H1 (cell line): Measurements from ENCODE around the gene SLC12A8. TPM values are rescaled to one million over a fixed set of nuclear protein-coding genes. Genes with fewer than 3 reads are reported as not detected.

Experiments used
- CTCF ChIA-PET: fragments of 300-600 bp; sonication (Branson Sonifier 250); formaldehyde crosslinking; loops from one replicate; lab custom pipeline; 2021; ENCODE audit not compliant: partially characterized antibody; lab: Charles Lee
- POLR2A ChIA-PET: fragments of 300-600 bp; sonication (Branson Sonifier 250); formaldehyde crosslinking; loops from one replicate; lab custom pipeline; 2021; ENCODE audit warnings: inconsistent platforms; ENCODE audit not compliant: partially characterized antibody; lab: Charles Lee
- DNase-seq, 2 experiments: peaks; one replicate each; pipeline versions ENCODE4 v3.0.0 to v3.0.0-alpha.2; 2010 to 2022; ENCODE audit warnings: low spot score in 2 of 2, low read depth in 1 of 2, mixed read lengths in 1 of 2
- FAIRE-seq: peaks from 2 replicates; lab custom pipeline; 2011; peaks lifted over from hg19 to GRCh38; lab: Jason Lieb, UNC
- H2AFZ ChIP-seq: 2 replicates; pipeline ENCODE4 v1.8.1; 2012; ENCODE audit warnings: low read length, inconsistent platforms
- H2AK5ac ChIP-seq: 2 replicates; pipeline ENCODE4 v1.6.1; 2013; ENCODE audit warnings: low read depth, low read length
- H2BK120ac ChIP-seq: replicated peaks from 2 replicates; pipeline ENCODE3; 2013; ENCODE audit warnings: low read depth, low read length, inconsistent platforms
- H2BK12ac ChIP-seq: 2 replicates; pipeline ENCODE4 v1.6.1; 2013; ENCODE audit warnings: low read depth, low read length
- H2BK15ac ChIP-seq: 2 replicates; pipeline ENCODE4 v1.6.1; 2013; ENCODE audit warnings: low read length
- H2BK20ac ChIP-seq: 2 replicates; pipeline ENCODE4 v1.6.1; 2013; ENCODE audit warnings: low read length
- H2BK5ac ChIP-seq: 2 replicates; pipeline ENCODE4 v1.6.1; 2013; ENCODE audit warnings: low read depth, low read length
- H3K14ac ChIP-seq: 2 replicates; pipeline ENCODE4 v1.6.1; 2013; ENCODE audit warnings: inconsistent platforms; ENCODE audit not compliant: insufficient read length
- H3K18ac ChIP-seq: 2 replicates; pipeline ENCODE4 v1.6.1; 2013; ENCODE audit warnings: low read length; ENCODE audit errors: extremely low read depth
- H3K23ac ChIP-seq: 2 replicates; pipeline ENCODE4 v1.6.1; 2013; ENCODE audit warnings: inconsistent platforms; ENCODE audit not compliant: insufficient read length
- H3K23me2 ChIP-seq: 2 replicates; pipeline ENCODE4 v1.6.1; 2013; ENCODE audit warnings: low read depth, low read length
- H3K27ac ChIP-seq: 2 replicates; pipeline ENCODE4 v1.6.1; 2011; ENCODE audit warnings: low read depth, low read length, inconsistent platforms
- H3K27me3 ChIP-seq, 4 experiments: replicated peaks in 1 of 4; 1 replicate in 1 of 4; 2 replicates in 3 of 4; pipeline versions ENCODE4 v1.6.1 to v1.8.1; 2011 to 2013; ENCODE audit warnings: low read length in 3 of 4, mild to moderate bottlenecking in 3 of 4, inconsistent platforms in 2 of 4, mixed read lengths in 2 of 4, moderate library complexity in 1 of 4; ENCODE audit not compliant: control insufficient read depth in 3 of 4, insufficient read depth in 3 of 4; ENCODE audit errors: extremely low read depth in 1 of 4
- H3K36me3 ChIP-seq, 4 experiments: 2 replicates each; pipeline versions ENCODE4 v1.6.1 to v1.8.1; 2011 to 2013; ENCODE audit warnings: mild to moderate bottlenecking in 4 of 4, low read length in 3 of 4, moderate library complexity in 2 of 4, control low read depth in 1 of 4, inconsistent platforms in 1 of 4; ENCODE audit not compliant: insufficient read depth in 4 of 4, control insufficient read depth in 2 of 4
- H3K4ac ChIP-seq: replicated peaks from 2 replicates; pipeline ENCODE3; 2013; ENCODE audit warnings: low read length, low read depth, mixed read lengths, inconsistent platforms; ENCODE audit not compliant: insufficient read length
- H3K4me1 ChIP-seq, 4 experiments: replicated peaks in 1 of 4; 1 replicate in 1 of 4; 2 replicates in 3 of 4; pipeline versions ENCODE4 v1.6.1 to v1.8.1; 2011 to 2013; ENCODE audit warnings: low read length in 3 of 4, inconsistent platforms in 2 of 4, mixed read lengths in 1 of 4; ENCODE audit not compliant: insufficient read depth in 4 of 4, control insufficient read depth in 3 of 4
- H3K4me2 ChIP-seq, 2 experiments: 2 replicates each; pipeline versions ENCODE4 v1.6.1 to v1.8.1; 2011 to 2013; ENCODE audit warnings: low read depth in 2 of 2, low read length in 2 of 2, control low read depth in 1 of 2, inconsistent platforms in 1 of 2, mild to moderate bottlenecking in 1 of 2; ENCODE audit not compliant: insufficient read depth in 1 of 2
- H3K4me3 ChIP-seq, 4 experiments: fragments of 200-600, 300-600 bp in 1 of 4; sonication (generic), shearing (Covaris generic), sonication (Bioruptor Twin) in 1 of 4; 2 replicates each; pipeline versions ENCODE4 v1.5.1 to v1.8.1; 2011 to 2016; ENCODE audit warnings: low read length in 4 of 4, low read depth in 3 of 4, control low read depth in 2 of 4, inconsistent platforms in 2 of 4, mild to moderate bottlenecking in 2 of 4, mixed read lengths in 1 of 4, moderate library complexity in 1 of 4; ENCODE audit not compliant: insufficient read depth in 2 of 4; ENCODE audit errors: extremely low read depth in 1 of 4
- H3K56ac ChIP-seq: replicated peaks from 2 replicates; pipeline ENCODE3; 2013; ENCODE audit warnings: low read depth, mild to moderate bottlenecking, mixed read lengths, low read length, inconsistent platforms; ENCODE audit not compliant: insufficient read length
- H3K79me1 ChIP-seq: 2 replicates; pipeline ENCODE4 v1.6.1; 2013; ENCODE audit warnings: low read depth, low read length, control low read depth
- H3K79me2 ChIP-seq, 2 experiments: 2 replicates each; pipeline versions ENCODE4 v1.6.1 to v1.8.1; 2012 to 2013; ENCODE audit warnings: low read length in 2 of 2, mild to moderate bottlenecking in 2 of 2, inconsistent platforms in 1 of 2; ENCODE audit not compliant: insufficient read depth in 2 of 2, control insufficient read depth in 1 of 2
- H3K9ac ChIP-seq, 4 experiments: replicated peaks in 1 of 4; 1 replicate in 1 of 4; 2 replicates in 3 of 4; pipeline versions ENCODE4 v1.6.1 to v1.8.1; 2011 to 2013; ENCODE audit warnings: low read depth in 3 of 4, low read length in 3 of 4, control low read depth in 2 of 4, mild to moderate bottlenecking in 2 of 4, moderate library complexity in 2 of 4, inconsistent platforms in 1 of 4; ENCODE audit errors: extremely low read depth in 1 of 4
- H3K9me3 ChIP-seq, 2 experiments: 2 replicates each; pipeline versions ENCODE4 v1.6.1 to v1.8.1; 2012 to 2013; ENCODE audit warnings: mild to moderate bottlenecking in 2 of 2, moderate library complexity in 2 of 2, control low read depth in 1 of 2, inconsistent platforms in 1 of 2, low read depth in 1 of 2, low read length in 1 of 2, mixed read lengths in 1 of 2; ENCODE audit not compliant: insufficient read depth in 2 of 2
- H4K20me1 ChIP-seq, 2 experiments: replicated peaks in 1 of 2; 2 replicates each; pipeline versions ENCODE3 to v1.8.1; 2011 to 2013; ENCODE audit warnings: inconsistent platforms in 2 of 2, low read length in 2 of 2, mild to moderate bottlenecking in 1 of 2; ENCODE audit not compliant: insufficient read depth in 2 of 2, control insufficient read depth in 1 of 2
- H4K5ac ChIP-seq: 2 replicates; pipeline ENCODE4 v1.6.1; 2013; ENCODE audit warnings: low read length, low read depth, mixed read lengths, inconsistent platforms; ENCODE audit not compliant: insufficient read length
- H4K8ac ChIP-seq: 2 replicates; pipeline ENCODE4 v1.8.0; 2013; ENCODE audit warnings: mild to moderate bottlenecking, moderate library complexity, low read length, inconsistent platforms; ENCODE audit not compliant: insufficient read depth; ENCODE audit errors: extremely low read depth
- H4K91ac ChIP-seq: replicated peaks from 2 replicates; pipeline ENCODE3; 2013; ENCODE audit warnings: low read length, mixed read lengths, inconsistent platforms; ENCODE audit not compliant: insufficient read length
- HDAC2 ChIP-seq, 2 experiments: fragments of 300-600 bp in 1 of 2; sonication (generic) in 1 of 2; IDR thresholded peaks; 2 replicates each; pipeline ENCODE4 v1.6.1; 2011 to 2012; ENCODE audit warnings: low read depth in 2 of 2, low read length in 2 of 2, mild to moderate bottlenecking in 2 of 2, moderate library complexity in 2 of 2, borderline replicate concordance in 1 of 2, inconsistent platforms in 1 of 2
- KDM4A ChIP-seq: IDR thresholded peaks from one replicate; pipeline ENCODE4 v1.7.1; 2012; ENCODE audit warnings: low read depth, mild to moderate bottlenecking, moderate library complexity, low read length, inconsistent platforms; ENCODE audit not compliant: severe bottlenecking
- MAX ChIP-seq: IDR thresholded peaks from 2 replicates; pipeline ENCODE4 v1.6.1; 2012; ENCODE audit warnings: inconsistent platforms
- POLR2A ChIP-seq, 2 experiments: IDR thresholded peaks; 1 replicate in 1 of 2; 2 replicates in 1 of 2; pipeline ENCODE4 v1.6.1; 2011; ENCODE audit warnings: low read depth in 2 of 2, low read length in 2 of 2, mild to moderate bottlenecking in 2 of 2; ENCODE audit errors: control extremely low read depth in 1 of 2
- RXRA ChIP-seq: IDR thresholded peaks from 2 replicates; pipeline ENCODE4 v1.6.1; 2011; ENCODE audit warnings: low read depth, mild to moderate bottlenecking, low read length, moderate library complexity; ENCODE audit not compliant: insufficient read depth
- WGBS, 2 experiments: shearing (Covaris generic) in 1 of 2; methylation state at CpG; one replicate each; pipeline versions ENCODE4 v1.1.6 to v1.1.7; 2013 to 2015; ENCODE audit warnings: low lambda C conversion rate in 2 of 2, mixed read lengths in 2 of 2, inconsistent platforms in 1 of 2, low coverage in 1 of 2, missing lambda C conversion rate in 1 of 2; ENCODE audit not compliant: insufficient replicate concordance in 2 of 2, insufficient coverage in 1 of 2, insufficient read length in 1 of 2; ENCODE audit errors: extremely low coverage in 1 of 2, missing lambda C conversion rate in 1 of 2; 5-methylcytosine and 5-hydroxymethylcytosine counted together
- polyA plus RNA-seq, 7 experiments: library from polyadenylated mRNA; depleted of rRNA in 3 of 7; stranded (reverse) in 5 of 7; unstranded in 2 of 7; fragments of >200 nt in 5 of 7; fragments of 200-250 nt in 2 of 7; gene quantifications; 1 replicate in 5 of 7; 2 replicates in 1 of 7; 4 replicates in 1 of 7; pipeline versions ENCODE4 v1.2.1 to v1.2.3, GENCODE V29; 2011 to 2013; ENCODE audit warnings: missing spikeins in 2 of 7, mixed read lengths in 2 of 7
- total RNA-seq: library from RNA; stranded (reverse); fragmentation: NEBNext Ultra II Directional; extraction: Animal tissue kit (Norgen Biotek cat#: 25700); gene quantifications from 2 replicates; pipeline ENCODE4 v1.2.1, GENCODE V29; 2021

Gene SLC12A8
- total and polyA plus RNA-seq, 2 of the 8 experiments (the other 6 are each of a cell fraction or from before 2014, with no cell fraction given) = 13.7 to 14.4 TPM

- Histone ChIP-seq H3K4ac (no peak overlapping the region), H2BK5ac (no peak overlapping the region), H3K9me3 (no peaks in the 10 kb centered on the region), H3K27ac (no peak overlapping the region), H3K4me1 (peaks cover 0 to 11% (median 3%) of the 10 kb centered on the region in 4 experiments; a peak in 4 of 7 replicates), H3K56ac (no peak overlapping the region), H4K20me1 (no peaks in the 10 kb centered on the region), H3K23ac (no peak overlapping the region), H3K4me2 (no peak overlapping the region), H2BK20ac (no peak overlapping the region), H2BK15ac (no peak overlapping the region), H3K23me2 (peaks cover 5% of the 10 kb centered on the region; the same call in 1 of the 2 replicates), H3K79me1 (no peaks in the 10 kb centered on the region), H2BK120ac (no peak overlapping the region), H2AK5ac (no peak overlapping the region), H4K91ac (no peak overlapping the region), H3K9ac (no peak overlapping the region), H4K5ac (no peak overlapping the region), H3K14ac (no peak overlapping the region), H3K79me2 (no peaks in the 10 kb centered on the region), H3K4me3 (no peak overlapping the region), H2AFZ (no peak overlapping the region), H4K8ac (no peak overlapping the region), H3K27me3 (peaks cover 0 to 6% (median 4%) of the 10 kb centered on the region in 4 experiments; a peak in 4 of 7 replicates), H3K36me3 (no peaks in the 10 kb centered on the region), H3K18ac (no peak overlapping the region), H2BK12ac (no peak overlapping the region)
- DNase-seq = no peak
- 90% methylated on average over 7 of the region's 7 CpGs; no CpG with 5 or more reads in 1 of the 2 experiments for WGBS, 2 experiments
- ChIA-PET CTCF (interaction anchor here (1.0 to 1.5 kb wide), 3 partner anchors 8 to 14 kb away, joined by 3 to 5 read pairs (median 4); no protein-coding TSS in a partner anchor), POLR2A (no interaction called here)
- TF ChIP-seq HDAC2 (IDR thresholded peaks at IDR 0.05; ENCODE audit: borderline replicate concordance in 1 of 2, low read depth in 2 of 2, low read length in 2 of 2) = no peak
- TF ChIP-seq MAX = no peak
- TF ChIP-seq RXRA = no peak
- no peak for TF ChIP-seq POLR2A (IDR thresholded peaks at IDR 0.05; ENCODE audit: control extremely low read depth in 1 of 2, low read depth in 2 of 2, low read length in 2 of 2)
- TF ChIP-seq KDM4A = no peak
- FAIRE-seq = no peak
These were observed 75.6 kb downstream of the SLC12A8 start for GRCh38 chr3:125136966-125137357.
